Midbrain (tissue), 1 donor: ENCODE measurements around the gene SNRNP35.
"Not testable (repeated sequence)": the region's sequence is repeated elsewhere in the genome, so short reads cannot be mapped to it uniquely, and the experiment has no call there.

Experiments
- DNase-seq: peaks from one replicate; lab custom pipeline; 2025; lab: John Stamatoyannopoulos, UW

Gene SNRNP35

GRCh38 chr12:123489580-123489979 is 31.6 kb downstream of the SNRNP35 start:
- no peak for DNase-seq

GRCh38 chr12:123490089-123490488 is 32.1 kb downstream of the SNRNP35 start:
- no peak for DNase-seq

GRCh38 chr12:123491056-123491455 is 33.1 kb downstream of the SNRNP35 start:
- no peak for DNase-seq

GRCh38 chr12:123491481-123491880 is 33.5 kb downstream of the SNRNP35 start:
- no peak for DNase-seq

GRCh38 chr12:123492339-123493039 is 34.5 kb downstream of the SNRNP35 start:
- DNase-seq, result not testable (repeated sequence)

GRCh38 chr12:123494124-123494851 is 36.3 kb downstream of the SNRNP35 start:
- no peak for DNase-seq

- no peak for DNase-seq
Observed at GRCh38 chr12:123497065-123497464, 39.1 kb downstream of the SNRNP35 start.

GRCh38 chr12:123498126-123498825 is 40.3 kb downstream of the SNRNP35 start:
- DNase-seq, result no peak

GRCh38 chr12:123499332-123499731 is 41.4 kb downstream of the SNRNP35 start:
- no peak for DNase-seq

GRCh38 chr12:123502163-123502704 is 44.3 kb downstream of the SNRNP35 start:
- peak; percentile 55 for DNase-seq

- DNase-seq, result no peak
Observed at GRCh38 chr12:123506059-123506842, 48.3 kb downstream of the SNRNP35 start.

- no peak for DNase-seq
Observed at GRCh38 chr12:123506843-123507236, 48.9 kb downstream of the SNRNP35 start.

- no peak for DNase-seq
Observed at GRCh38 chr12:123512838-123513665, 55.1 kb downstream of the SNRNP35 start.

GRCh38 chr12:123513805-123514204 is 55.9 kb downstream of the SNRNP35 start:
- DNase-seq, result no peak

- not testable (repeated sequence) for DNase-seq
Observed at GRCh38 chr12:123514582-123515221, 56.8 kb downstream of the SNRNP35 start.

- DNase-seq, result no peak
Observed at GRCh38 chr12:123516216-123516780, 58.4 kb downstream of the SNRNP35 start.
